NCI-H526 treated with DMSO at 0.1 percent for 48 hours (cell line): ENCODE measurements around the gene RGS14.
"Not testable (repeated sequence)": the region's sequence is repeated elsewhere in the genome, so short reads cannot be mapped to it uniquely, and the experiment has no call there.

Experiments
- DNase-seq: peaks from one replicate; lab custom pipeline; 2025; lab: John Stamatoyannopoulos, UW

RGS14 gene

DNA sequence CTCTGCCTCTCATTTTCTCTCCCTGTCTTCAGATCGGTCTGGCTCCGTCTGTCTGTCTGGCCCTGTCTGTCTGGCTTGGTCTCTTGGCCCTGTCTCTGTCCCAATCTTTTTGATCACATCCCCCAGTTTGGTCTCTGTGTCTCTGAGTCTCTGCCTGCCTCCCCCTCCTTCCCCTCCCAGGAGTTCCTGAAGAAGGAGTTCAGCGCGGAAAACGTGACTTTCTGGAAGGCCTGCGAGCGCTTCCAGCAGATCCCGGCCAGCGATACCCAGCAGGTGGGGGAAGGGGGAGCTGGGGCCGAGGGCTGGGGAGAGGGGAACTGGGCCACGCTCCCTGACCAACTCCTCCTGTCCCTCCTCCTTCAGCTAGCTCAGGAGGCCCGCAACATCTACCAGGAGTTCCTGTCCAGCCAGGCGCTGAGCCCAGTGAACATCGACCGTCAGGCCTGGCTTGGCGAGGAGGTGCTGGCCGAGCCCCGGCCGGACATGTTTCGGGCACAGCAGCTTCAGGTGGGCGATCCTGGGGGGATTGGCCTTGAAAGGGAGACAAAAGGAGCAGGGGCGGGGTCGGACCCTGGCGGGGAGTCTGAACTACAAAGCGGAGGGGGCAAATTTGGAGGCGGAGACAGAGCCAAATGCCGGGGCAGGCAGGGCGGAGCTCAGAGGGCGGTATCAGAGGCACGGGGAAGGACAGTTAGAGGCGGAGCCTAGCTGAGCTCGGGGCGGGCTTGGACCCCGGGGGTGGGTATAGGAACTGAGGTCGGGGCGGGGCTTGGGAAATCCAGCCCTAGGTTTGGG is 9.0 kb downstream of the RGS14 start:
- peak; percentile 65 for DNase-seq

- DNase-seq, result no peak
Observed at GRCh38 chr5:177367323-177367848, 9.7 kb downstream of the RGS14 start.

- DNase-seq, result no peak
Observed at GRCh38 chr5:177367981-177368868, 10.5 kb downstream of the RGS14 start.

DNA sequence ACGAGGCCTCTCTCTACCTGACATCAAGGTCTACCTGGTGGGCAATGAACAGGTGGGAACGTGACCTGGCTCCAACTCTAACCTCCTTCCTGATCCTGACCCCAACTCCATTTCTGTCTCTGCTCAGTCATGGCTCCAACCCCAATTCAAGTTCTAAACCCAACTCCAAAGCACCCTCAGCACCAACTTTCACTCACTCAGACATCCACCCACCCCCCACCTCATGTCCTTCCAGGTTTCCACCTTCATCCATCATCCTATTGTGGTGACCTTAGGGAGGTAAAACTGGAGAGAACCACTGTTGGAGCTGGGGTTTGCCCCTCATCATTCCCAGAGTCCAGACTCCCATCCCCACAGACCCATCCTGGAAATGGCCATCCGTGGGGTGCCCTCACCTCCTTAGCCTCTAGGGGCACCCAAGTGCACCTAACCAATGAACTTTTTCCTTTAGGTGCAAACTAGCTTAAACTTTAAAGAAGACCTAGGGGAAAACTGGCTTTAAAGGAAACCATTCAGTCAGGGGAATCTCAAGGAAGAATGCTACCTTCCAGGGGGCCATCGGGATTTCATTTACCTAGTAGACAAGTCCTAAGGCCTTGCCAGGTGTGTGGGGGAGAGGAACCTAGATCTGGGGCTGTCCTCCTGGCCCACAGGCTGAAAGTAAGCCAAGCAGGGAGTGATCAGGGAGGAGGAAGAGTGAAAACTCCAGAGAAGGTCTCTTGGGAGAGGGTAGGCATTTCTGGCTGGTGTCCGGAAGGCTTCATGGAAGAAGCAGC is 11.3 kb downstream of the RGS14 start:
- no peak for DNase-seq

DNA sequence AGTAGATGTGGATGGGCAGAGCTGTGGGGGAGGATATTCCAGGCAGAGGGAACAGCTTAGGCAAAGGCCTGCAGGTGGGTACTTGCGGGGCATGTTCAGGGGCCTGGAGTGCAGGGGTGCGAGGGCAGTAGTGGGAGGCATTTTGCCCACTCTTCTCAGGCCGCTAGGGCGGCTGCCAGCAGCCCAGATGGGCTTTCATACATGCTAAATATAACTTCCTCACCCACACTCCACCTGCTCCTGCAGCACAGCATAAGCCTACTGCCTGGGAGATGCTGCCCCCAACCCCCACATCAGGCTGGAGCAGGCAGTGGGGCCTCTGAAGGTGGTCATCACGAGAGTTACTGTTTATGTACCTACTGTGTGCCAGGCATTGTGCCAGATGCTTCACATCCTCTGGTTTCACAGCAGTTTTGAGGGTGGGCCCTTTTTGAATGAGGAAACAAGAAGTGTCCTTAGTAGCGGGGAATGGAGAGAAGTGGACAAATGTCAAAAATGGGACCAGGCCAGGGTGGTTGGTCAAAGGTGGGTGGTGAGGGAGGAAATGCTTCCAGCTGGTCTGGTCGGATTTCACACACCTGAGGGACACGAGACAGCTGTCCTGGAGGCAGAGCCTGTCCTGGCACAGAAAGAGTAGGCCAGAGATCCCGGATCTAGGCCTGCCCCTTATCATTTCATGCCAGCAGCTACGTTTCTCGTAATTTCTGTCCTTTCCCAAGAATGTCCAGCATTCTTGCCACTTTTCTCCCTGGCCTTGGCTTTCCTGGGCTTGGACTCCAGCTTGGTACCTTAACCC is 12.1 kb downstream of the RGS14 start:
- no peak for DNase-seq

- peak; percentile 48 for DNase-seq
Observed at GRCh38 chr5:177370488-177371119, 12.9 kb downstream of the RGS14 start.

- no peak for DNase-seq
Observed at GRCh38 chr5:177371120-177372033, 13.7 kb downstream of the RGS14 start.

DNA sequence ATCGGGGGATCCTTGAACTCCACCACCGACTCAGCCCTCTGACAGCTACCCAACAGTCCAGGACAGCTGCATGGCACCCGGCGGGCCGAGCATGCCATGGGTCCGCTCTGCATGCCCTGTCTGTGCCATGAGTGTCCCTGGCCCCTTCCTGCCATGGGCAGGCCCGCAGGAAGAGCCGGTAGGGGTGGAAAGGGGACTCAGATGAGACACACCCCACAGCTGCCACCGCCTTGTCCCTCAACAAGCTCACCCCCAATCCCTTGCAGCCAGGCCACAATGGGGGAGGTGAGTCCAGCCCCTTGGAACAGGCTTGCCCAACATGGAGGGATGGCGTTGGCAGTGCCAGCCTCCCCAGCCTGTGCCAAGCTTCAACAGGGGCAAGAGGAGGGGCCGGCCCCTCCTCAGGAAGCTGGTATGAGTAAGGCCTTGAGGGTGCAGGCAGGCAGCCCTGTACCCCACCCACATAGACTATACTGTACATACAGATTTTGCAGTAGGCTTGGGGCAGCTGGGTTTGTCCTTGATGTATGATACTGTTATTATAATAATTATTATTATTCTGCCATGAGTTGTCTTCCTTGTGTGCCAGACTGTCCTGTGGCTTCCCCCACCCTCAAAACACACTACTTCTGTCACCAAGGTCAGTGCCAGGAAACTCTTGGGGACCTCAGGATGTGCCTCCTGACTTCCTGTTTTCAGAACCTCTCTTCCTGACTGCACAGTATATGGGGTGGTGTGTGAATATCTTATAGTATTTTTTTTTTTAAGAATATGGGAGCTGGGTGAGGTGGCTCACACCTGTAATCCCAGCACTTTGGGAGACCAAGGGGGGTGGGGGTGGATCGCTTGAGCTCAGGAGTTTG is 14.5 kb downstream of the RGS14 start:
- DNase-seq, result no peak

DNA sequence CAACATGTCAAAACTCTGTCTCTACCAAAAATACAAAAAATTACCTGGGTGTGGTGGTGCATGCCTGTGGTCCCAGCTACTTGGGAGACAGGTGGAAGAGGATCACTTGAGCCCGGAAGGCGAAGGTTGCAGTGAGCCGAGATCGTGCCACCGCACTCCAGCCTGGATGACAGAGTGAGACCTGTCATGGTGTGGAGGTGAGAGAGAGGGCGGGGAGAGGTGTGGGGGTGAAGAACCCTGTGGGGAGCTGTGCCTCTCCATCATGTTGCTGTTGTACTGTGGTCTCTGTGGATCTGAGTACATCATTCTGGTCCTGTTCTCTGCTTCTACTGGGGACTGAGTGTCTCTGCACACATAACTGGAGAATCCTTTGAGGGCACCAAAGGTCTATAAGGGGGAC is 15.2 kb downstream of the RGS14 start:
- no peak for DNase-seq

DNA sequence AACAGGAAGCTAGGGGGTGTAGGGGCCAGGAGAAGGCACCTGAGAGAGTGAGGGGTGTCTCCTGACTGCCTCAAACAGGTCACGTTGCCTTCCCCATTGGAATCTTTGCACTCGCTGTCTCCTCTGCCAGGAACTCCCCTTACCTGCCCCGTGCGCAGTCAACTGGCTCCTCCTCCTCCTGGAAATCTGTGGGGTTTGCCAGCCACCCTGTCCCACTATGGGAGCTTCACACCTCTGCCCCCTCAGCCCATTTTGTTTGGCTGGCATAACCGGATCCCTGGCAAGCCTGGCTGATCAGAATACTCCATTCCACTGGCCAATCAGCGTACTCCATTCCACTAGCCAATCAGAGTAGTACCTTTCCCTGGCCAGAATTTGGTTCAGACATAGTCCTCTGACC is 16.1 kb downstream of the RGS14 start:
- no peak for DNase-seq

- DNase-seq, result no peak
Observed at GRCh38 chr5:177374211-177374610, 16.5 kb downstream of the RGS14 start.

GRCh38 chr5:177375516-177375915 is 17.8 kb downstream of the RGS14 start:
- not testable (repeated sequence) for DNase-seq

DNA sequence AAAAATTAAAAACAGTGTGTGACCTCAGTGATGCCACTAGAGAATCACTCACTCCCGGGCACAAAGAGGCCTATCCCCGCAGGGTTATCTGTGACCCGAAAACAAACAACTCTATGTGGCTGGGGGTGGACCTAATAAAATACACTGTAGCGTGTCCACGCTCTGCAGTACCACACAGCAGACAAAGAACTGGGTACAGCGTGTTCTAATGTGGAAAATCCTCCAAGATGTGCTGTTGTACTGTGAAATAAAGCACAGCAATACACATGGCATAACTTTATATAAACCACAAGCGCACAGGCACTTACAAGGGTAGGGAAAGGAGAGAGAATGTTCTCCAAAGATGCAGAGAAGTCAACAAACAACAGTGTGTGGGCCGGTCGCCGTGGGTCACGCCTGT is 18.4 kb downstream of the RGS14 start:
- DNase-seq, result no peak

- no peak for DNase-seq
Observed at GRCh38 chr5:177377851-177378776, 20.4 kb downstream of the RGS14 start.

DNA sequence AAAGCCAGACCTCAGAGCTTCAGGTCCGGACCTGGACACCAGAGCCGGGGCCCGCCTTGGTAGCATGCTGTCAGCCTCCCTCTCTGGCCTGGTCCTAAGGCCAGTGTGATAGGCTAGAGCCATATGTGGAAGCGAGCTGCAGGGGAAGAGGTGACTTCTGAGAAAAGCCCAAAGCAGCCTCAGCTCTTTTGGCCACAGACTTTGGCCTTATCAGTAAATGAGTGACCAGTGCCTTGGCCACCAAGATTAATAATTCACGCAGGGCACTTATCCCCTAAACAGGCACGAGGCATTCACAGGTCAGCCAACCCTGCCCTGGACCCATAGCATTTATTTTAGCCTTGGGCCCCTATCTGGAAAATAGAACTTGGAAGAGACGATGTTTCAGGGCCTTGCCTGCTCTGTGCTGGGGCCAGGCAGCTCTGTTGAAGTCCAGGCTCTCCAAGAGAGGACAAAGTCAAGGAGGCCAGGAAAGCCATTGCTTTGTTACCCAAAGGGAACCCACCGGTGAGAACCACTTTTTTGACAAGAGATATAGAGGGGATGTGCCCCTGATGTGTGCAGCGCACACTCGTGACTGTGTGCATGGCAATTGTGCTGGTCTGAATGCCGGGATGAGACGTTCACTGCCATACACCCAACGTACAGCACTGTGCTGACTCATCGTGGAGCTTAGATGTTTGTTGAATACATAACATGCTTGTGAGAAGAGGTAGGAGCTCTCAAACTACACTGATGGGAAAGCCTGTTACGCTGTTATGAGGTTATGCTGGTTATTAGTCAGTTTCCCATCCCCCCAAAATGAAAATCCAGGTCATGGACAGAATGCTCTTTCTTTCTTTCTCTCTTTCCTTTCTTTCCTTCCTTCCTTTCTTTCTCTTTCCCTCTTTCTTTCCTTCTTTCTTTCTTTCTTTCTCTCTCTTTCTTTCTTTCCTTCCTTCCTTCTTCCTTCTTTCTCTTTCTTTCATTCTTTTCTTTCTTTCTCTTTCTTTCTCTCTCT is 21.5 kb downstream of the RGS14 start:
- DNase-seq, result no peak

DNA sequence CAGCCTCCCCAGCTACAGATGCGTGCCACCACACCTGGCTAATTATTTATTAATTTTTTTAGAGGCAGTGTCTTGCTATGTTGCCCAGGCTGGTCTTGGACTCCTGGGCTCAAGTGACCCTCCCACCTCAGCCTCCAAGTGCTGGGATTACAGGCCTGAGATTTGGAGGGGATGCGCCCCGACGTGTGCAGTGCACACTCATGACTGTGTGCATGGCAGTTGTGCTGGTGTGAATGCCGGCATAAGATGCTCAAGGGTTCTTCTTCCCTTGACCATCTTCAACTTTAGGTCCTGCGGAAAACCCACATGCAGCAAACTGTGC is 23.0 kb downstream of the RGS14 start:
- no peak for DNase-seq
